GM19455 (cell line): Measurements from ENCODE around the gene GRIN2A.

ENCODE experiments used
- ATAC-seq: cut with Tn5 transposase; IDR thresholded peaks from one replicate; pipeline ENCODE4 v1.9.1; 2021; ENCODE audit not compliant: unreplicated experiment

The GRIN2A gene

GRCh38 chr16:10090816-10091215 is 91.4 kb downstream of the GRIN2A start:
- ATAC-seq, result no peak

- no peak for ATAC-seq
Measured at GRCh38 chr16:10088380-10088793, 93.8 kb downstream of the GRIN2A start.

- ATAC-seq, result no peak
Measured at GRCh38 chr16:10087151-10087550, 95.1 kb downstream of the GRIN2A start.

- no peak for ATAC-seq
Measured at GRCh38 chr16:10086620-10087019, 95.6 kb downstream of the GRIN2A start.

- ATAC-seq, result no peak
Measured at GRCh38 chr16:10085078-10085798, 97.0 kb downstream of the GRIN2A start.

- no peak for ATAC-seq
Measured at GRCh38 chr16:10083301-10083700, 98.9 kb downstream of the GRIN2A start.

- no peak for ATAC-seq
Measured at GRCh38 chr16:10081201-10081940, 100.9 kb downstream of the GRIN2A start.

GRCh38 chr16:10080051-10080772 is 102.0 kb downstream of the GRIN2A start:
- ATAC-seq, result no peak

- ATAC-seq, result no peak
Measured at GRCh38 chr16:10078541-10078949, 103.7 kb downstream of the GRIN2A start.

- ATAC-seq, result no peak
Measured at GRCh38 chr16:10077861-10078260, 104.4 kb downstream of the GRIN2A start.

- ATAC-seq, result no peak
Measured at GRCh38 chr16:10076037-10076436, 106.2 kb downstream of the GRIN2A start.

- ATAC-seq, result no peak
Measured at GRCh38 chr16:10070591-10070990, 111.6 kb downstream of the GRIN2A start.

GRCh38 chr16:10069374-10069773 is 112.9 kb downstream of the GRIN2A start:
- no peak for ATAC-seq

- ATAC-seq, result no peak
Measured at GRCh38 chr16:10067835-10068234, 114.4 kb downstream of the GRIN2A start.

- ATAC-seq, result no peak
Measured at GRCh38 chr16:10067406-10067805, 114.8 kb downstream of the GRIN2A start.

- ATAC-seq, result no peak
Measured at GRCh38 chr16:10065019-10065418, 117.2 kb downstream of the GRIN2A start.

- ATAC-seq, result no peak
Measured at GRCh38 chr16:10048850-10049249, 133.4 kb downstream of the GRIN2A start.

- no peak for ATAC-seq
Measured at GRCh38 chr16:10045947-10046346, 136.3 kb downstream of the GRIN2A start.

GRCh38 chr16:10045291-10045775 is 136.9 kb downstream of the GRIN2A start:
- no peak for ATAC-seq

- ATAC-seq, result no peak
Measured at GRCh38 chr16:10040136-10041080, 141.8 kb downstream of the GRIN2A start.
